ENCODE data around the gene KSR1.
"Not testable (repeated sequence)": the region's sequence is repeated elsewhere in the genome, so short reads cannot be mapped to it uniquely, and the experiment has no call there.

The KSR1 gene

DNA sequence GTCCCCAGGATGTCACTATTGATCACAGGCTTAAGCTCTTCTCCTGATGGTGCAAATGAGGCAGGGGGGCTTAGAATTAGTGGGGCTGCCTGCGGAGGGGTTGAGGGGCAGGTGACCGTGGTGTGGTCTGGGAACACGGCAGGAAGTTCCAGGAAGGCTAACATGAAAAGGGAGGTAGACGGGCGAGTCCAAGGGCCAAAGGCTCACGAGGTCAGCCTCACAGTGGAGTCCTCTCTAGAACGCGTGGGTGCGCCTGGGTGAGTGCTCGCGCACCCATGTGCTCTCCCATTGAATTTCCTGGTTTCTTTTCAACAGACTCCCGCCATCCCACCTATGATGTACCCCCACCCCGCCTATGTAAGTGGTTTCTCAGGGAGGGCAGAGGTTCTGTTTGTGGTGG lies 190.0 kb downstream of the KSR1 start:
- DNase-seq, result no peak

DNA sequence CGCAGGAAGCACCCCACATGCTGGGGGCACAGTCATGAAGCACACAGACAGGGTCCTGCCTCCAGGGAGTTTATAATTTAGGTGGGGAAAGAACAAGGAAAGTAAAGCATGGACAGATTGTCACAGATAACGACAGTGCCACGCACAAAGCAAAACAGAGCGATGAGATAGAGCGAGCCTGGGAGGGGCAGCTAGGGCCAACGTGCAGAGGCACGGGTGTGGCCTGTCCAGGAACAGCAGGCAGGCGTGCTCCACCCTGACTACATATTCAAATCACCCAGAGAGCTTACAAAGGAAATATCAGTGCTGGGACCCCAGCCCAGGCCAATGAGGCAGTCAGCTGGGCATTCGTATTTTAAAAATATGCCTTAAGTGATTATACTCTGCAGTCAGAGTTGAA lies 191.5 kb downstream of the KSR1 start:
- no peak for DNase-seq

DNA sequence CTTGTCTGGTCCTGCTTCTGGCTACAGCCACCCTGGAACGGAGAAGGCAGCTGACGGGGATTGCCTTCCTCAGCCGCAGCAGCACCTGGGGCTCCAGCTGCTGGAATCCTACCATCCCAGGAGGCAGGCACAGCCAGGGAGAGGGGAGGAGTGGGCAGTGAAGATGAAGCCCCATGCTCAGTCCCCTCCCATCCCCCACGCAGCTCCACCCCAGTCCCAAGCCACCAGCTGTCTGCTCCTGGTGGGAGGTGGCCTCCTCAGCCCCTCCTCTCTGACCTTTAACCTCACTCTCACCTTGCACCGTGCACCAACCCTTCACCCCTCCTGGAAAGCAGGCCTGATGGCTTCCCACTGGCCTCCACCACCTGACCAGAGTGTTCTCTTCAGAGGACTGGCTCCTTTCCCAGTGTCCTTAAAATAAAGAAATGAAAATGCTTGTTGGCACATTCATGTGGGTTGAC lies 192.9 kb downstream of the KSR1 start:
- not testable (repeated sequence) for DNase-seq

DNA sequence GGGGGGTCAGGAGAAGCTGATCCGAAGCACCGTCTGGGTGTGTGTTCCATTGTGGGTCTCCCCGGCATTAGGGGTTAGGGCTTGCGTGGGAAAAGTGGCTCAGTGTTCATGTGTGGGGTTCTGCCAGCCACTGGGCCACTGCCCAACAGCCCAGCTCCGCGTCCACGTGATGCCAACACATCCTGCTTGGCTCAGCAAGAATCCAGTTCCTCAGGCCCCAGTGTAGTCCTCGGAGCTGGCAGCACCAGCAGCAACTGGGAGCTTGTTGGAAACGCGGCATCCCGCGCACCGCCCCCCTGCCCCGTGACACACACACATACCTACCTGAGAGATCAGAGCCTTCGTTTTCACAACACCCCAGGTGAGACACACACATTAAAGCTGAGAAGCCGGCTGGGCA lies 193.7 kb downstream of the KSR1 start:
- DNase-seq, result no peak

DNA sequence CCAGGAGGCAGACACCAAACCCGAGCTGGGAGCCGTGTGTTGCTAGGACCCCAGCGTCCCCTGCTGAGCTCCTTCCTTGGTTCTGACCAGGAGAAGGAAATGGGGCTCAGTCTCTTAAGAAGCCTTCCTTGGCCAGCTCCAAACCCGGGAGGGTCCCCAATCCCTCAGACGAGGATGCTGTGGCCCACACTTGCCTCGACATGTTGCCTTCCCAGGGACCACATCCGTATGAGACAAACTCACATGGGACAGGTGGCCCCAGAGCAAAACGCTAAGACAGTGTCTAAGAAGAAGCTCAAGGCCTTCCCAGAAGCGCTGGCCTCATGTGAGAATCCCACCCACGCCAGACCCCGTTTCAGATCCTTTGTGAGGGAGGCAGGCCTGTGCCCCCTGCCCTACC lies 194.6 kb downstream of the KSR1 start:
- DNase-seq, result no peak

DNA sequence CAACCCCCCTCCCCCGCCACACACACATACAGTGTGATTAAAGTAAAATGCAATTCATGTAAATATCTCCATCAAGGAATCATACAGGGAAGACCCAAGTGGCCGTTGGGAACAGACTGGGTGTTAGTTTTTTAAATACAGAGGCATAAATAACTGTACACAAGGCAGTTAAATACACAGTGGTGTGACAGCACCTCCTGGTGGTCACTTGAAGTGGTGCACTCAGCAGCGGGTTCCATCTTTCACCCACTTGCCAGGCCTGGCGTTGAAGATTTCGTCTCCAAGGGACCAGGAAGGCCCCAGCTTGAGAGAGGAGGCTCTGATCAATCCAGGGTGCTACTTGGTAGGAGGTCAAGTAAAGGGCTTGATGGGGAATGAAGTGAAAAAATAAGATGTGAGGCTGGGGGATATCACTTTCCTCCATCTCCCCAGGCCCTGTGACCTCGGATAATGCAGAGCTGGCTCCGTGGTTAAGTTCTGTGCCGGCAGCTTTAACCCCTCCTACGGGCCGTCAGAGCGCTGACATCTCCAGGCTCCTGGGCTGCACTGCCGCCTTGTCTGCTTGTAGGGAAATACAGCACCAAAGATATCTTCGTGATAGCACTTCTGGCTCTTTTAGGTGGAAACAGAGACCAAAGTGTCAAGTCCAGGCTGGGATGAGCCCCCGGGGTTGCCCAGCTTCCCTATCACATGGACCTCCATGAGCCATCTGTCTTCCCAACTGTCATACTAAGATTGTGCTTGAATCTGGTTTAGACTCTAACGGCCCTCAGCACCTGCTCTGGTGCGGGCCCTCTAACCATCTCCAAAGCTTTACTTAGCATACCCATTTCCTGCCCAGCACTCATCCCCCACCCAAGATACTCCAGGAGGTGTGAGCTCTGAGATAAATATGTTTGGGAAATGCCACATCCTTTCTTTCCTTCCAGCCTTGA lies 195.4 kb downstream of the KSR1 start:
- DNase-seq, result peak; percentile 67

DNA sequence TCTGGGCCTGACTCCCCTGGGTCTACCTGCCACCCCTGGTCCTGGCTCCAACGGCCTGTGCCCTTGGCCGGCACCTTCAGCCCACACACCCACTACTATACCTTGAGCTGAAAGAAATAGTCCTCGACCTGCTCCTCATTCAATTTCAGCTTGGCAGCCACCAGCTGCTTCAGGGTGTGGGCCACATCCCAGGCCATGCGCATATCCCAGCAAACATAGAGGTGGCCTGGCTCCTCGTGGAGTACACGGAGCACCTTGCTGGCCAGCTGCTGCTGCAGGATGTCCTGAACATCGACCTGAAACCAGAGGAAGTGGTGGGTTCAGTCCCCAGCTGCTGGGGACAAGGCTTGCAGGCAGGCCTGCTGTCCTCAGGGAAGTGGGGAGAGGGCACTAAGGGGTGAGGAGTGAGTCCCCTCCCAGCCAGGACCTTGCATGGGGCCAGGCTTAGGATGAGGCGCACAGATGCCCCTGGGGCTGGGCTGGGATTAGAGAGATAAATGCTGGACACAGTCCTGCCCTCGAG lies 197.3 kb downstream of the KSR1 start:
- not testable (repeated sequence) for DNase-seq

DNA sequence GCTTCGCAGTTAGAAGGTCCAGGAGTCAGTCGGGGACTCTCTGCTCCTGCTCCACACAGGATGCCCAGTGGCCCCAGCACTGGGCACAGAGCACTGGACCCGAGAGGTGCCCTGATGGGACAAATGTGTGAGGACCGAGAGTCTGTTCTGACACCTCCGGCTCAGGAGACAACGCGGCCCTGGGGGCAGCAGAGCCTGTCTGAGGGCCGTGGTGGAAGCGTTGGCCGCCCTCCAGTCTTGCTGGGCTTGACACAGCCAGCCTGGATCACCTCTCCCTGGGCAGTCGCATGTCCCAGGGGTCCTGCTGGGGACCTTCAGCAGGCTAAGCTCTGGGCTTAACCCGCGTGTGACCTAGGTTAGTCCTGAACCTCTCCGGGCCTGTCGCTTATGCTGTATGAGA lies 197.9 kb downstream of the KSR1 start:
- no peak for DNase-seq

DNA sequence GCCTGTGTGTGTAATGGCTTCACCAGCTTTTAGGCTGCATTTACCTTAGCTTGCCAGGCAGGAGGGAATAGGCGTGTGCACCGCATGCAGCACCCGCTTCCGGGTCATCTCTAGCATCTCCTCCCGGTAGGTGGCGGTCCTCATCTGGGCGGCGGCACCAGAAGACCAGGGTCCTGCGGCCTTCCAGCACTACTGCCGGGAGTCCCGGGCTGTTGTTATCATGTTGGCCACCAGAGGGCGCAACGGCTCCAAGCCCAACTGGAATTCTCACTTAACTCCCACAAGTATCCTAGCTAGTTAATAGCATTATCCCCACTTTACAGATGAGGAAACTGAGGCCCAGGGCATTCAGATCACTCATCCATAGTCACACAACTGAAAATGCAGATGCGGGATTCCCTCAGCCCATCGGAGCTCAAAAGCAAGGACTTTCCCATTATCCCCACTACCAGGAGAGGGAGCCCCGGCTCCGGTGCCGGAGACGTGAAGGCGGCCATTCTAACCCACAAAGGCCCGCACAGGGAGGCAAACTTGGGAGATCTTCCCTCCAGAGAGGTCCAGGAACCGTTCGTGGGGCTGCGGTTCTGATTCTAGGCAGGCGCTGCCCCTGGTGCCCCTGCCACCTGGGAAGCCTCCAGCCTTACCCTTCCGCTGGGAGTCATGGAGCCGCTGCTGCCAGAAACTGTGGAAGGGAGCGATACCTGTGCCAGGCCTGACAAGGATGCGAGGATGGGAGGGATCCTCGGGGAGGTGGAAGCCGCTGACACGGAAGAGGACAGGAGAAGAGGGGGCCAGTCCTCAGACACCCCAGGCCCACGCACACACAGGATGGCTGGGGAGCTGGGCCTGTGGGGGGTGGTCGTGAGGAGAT lies 198.6 kb downstream of the KSR1 start:
- DNase-seq, result peak; percentile 64

DNA sequence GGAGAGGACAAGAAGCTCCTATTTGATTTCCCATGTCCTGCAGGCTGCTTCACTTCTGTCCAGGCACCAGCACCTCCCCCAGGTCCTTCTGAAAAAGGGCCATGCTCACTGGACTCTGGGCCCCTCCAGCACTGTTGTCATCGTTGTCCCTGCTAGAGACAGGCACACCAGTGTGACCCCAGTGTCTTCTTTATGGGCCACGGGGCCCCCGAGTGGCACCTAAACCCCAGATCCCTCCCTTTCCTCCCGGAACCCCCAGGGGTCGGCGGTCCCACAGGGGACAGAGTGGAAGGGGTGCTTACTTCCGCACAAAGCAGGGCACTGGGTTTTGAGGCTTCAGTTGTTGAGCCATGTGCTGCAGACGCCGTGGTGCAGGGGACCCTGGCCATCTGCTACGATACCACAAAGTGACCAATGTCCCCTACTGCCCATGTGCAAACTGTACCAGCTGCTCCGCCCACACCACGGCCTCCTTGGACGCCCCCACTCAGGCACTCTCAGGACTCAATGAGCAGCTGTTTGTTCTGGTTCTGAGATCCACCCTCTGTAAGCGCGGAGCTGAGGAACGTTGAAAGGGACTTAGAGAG lies 199.4 kb downstream of the KSR1 start:
- DNase-seq, result not testable (repeated sequence)

DNA sequence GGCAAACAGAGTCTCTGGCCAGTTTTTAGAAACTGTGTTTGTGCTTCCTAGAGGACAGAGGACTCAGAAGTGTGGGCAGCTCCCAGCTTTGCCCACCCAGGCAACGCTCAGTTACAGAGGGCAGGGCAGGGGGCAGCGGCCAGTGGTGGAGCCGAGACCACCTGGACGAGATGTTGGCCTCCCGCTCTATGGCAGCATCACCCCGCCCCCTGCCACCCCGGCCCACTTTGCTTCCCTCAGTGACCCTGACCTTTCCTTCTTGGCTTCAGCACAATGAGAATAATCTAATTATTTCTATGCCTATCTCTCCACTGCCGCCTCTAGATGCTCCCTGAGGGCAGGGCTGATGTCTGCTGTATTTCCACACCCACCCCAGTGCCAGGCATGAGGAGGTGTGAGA lies 200.4 kb downstream of the KSR1 start:
- DNase-seq, result not testable (repeated sequence)

DNA sequence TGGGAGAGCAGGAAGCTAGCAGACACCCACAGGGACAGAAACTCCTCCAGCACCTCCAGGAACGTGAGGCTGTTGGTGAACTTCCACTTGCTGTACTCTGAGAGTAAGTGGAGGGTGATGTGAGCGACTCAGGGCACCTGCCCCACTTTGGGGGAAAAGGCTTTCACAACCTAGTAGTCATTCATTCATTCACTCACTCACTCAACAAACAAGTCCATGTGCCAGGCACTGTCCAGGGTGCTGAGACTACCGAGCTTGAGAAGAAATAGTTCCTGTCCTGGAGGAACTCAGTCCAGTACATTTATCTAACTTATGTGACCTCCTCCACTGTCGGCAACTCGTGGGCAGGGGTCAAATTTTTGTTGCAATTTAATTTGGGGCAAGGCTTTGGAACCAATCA lies 201.4 kb downstream of the KSR1 start:
- no peak for DNase-seq

DNA sequence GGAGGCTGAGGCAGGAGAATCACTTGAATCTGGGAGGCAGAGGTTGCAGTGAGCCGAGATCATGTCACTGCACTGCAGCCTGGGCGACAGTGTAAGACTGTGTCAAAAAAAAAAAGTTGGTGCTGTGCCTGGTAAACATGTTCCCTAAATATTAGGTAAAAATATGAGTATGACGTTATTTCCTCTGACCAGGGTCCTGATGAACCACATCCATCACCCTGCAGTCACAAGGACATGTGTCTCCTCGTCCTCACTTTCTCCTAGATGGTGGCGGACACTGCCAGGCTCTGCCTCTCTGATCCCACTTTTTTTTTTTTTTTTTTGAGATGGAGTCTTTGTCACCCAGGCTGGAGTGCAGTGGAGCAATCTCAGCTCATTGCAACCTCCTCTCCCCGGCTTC lies 203.4 kb downstream of the KSR1 start:
- DNase-seq, result no peak

DNA sequence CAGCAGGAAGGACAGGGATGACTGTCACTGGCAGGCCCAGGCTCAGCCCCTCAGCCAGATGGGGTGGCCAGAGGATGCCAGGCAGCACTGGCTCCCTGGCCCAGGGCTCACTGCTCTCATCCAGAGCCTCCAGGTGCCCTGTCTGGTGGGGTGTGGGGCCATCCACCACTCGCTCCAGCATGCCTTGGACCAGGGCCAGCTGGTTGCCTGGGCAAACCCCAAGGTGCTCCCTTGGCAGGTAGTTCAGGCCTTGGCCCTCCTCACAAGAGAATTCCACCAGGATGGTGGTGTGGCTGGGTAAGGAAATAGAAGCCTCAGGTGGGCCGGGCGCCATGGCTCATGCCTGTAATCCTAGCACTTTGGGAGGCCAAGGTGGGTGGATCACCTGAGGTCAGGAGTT lies 204.2 kb downstream of the KSR1 start:
- DNase-seq, result no peak

DNA sequence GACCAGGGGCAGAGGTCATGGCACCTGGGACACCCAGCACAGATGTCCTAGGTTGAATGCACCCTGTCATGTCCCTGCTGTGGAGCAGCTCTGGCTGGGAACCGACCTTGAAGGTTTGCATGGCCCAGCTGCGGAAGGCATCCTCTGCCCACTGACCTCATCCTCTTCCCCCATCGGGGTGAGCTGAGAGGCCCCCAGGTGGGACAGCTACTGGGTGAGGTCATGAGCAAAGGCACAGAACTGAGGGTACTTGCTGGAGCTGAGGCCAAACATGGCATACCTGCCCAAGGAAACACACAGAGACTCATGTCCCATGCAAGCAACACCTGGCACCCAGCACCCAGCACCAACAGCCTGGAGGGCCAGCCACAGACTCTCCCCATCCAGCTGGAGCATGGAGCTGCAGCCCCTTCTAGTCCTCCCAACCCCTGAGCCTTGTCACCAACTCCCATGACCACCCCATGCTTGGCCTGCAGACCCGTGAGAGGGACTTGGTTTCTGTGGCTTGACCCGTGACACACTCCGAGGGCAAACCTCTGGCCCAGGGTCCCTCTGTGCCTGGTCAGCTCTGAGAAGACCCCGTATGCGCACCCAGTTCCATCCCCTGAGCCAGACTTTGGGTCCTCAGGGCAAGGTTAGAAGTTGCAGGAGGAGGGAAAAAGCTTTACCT lies 207.8 kb downstream of the KSR1 start:
- no peak for DNase-seq

DNA sequence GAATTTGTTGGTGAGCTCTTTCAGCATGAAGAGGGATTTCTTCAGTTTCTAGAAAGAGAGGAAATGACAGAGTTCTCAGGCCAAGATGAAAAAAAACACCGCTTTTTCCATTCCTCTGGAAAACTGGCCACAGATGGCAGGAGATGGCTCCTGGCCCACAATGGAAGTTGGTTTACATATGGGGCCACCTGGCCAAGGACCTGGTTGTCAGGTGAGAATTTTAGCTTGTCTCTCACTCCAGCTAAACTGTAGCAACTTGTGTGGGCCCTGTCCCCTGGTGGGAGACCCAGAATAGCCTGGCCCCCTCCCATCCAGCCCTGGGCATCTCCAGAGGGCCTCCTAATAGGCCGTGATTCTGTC lies 208.3 kb downstream of the KSR1 start:
- no peak for DNase-seq

DNA sequence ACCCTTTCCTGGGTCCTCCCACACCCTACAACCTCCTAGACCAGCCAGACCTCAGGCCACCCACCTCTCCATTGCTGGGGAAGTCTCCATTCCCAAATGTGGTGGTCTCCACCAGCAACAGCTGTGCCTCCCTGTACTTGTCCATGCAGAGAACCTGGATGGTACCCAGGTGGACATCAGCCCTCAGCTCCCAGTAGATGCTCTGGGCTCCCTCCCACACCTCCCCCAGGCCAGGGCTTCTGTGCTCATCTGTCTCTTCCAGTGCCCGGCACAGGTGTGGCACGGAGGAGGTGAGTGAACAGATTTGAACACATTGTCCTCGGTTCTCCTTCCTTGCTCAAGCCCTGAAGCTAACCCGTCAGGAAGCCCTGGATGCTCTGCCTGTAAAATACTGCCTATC lies 209.3 kb downstream of the KSR1 start:
- DNase-seq, result no peak

DNA sequence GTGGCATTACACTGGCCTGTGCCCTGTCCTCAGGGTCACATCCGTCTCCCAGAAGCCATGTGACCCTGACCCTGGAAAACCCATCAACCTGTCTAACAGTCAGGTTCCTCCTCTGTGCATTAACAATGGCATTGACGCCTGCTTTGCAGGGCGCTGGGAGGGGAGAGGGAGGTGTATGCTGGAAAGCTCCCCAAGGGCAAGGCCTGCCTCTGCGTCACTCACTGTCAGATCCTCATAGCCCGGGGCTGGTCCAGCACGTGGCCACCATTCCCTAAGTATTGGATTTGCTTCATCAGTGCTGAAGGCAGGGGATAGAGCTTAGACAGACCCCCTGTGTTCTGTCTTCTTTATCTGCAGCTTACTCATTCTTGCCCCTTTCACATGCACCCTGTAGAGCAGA lies 210.0 kb downstream of the KSR1 start:
- not testable (repeated sequence) for DNase-seq

DNA sequence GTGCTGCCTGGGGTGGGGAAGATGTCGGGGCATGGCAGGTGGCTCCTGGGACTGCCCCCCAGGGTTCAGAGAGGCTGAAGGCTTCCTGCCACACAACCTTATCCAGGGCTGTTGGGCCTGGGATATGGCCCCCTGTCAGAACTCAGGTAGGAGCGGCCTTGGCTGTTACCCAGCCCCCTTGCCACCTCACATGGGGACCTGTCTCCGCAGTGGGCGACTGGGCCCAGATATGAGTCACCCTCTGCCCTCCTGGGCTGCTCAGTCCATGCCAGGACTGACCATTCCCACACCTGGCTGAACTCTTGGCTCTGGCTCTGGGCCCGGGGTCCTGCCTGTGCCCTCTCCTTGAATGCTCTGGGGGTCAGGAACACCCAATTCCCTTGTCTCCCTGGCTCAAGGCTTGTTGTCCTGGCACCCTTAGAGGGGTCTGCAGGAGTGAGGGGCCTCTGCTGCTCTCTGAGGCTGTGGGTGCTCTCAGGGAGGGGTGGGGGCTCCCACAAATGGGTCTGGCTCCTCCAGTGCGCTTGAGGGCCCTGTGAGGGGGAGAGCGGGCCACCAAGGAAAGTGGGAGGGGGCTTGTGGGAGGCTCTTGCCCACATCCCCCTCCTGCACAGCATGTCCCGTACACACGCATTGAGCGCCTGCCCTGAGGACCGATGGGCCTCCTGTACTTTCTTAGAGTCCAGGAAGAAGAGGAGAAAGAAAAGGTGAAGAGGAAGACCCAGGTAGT lies 210.7 kb downstream of the KSR1 start:
- DNase-seq, result no peak

DNA sequence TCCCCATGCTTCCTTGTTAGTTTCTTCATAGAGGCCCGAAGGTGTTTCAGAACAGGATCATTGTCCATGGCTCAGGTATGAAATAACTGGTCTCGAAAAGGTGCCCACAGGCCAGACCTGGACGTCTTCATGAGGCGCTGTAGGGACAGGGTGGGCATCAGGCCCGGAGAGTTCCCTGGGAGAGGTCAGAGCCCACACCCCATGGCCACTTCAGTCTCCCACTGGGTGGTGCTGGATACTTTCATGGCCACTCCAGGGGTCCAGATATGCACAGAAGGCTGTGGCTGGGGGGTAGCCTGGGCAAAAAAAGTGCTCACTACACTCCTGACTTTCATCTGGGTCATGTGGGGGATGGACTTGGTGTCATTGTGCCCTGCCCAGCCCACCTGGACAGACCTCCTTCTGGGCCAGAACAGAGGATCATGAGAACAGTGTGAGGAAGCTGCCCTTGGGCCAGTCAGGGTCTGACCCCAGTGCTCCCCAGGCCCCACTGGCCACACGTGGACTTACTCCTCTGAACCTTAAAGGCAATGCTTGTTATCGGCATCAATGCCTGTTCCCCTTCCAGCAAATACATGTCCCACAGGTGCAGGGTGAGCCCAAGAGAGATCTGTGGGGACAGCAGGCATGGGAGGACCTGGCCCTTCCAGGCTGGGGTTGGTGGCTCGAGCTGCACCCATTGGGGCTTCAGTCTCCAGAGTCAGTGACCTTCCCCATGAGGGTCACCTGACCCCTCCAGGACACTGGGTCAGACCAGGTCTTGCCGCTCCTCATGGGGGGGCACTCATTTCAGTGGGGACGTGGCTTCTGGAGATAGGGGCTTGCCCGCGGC lies 211.6 kb downstream of the KSR1 start:
- DNase-seq, result no peak

DNA sequence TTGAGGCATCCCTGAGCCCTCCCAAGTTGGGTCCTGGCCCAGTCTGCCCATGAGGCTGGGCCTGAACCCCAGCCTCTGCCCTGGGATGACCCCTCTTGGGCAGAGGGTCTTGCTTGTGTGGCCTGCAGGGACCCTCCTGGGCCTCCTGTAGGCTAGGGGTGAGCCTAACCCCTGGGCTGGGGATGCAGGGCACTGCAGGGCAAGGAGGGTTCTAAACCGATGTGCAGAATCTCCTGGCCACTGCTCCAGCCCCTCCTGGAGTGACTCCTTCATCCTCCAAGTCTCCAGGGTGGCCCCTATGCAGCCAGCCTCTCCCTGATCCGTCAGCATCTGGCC lies 212.2 kb downstream of the KSR1 start:
- DNase-seq, result no peak

Measured in activated naive CD4-positive, alpha-beta T cell treated with anti-CD3 and anti-CD28 coated beads, Interleukin-2, amount 50 U/mL, for 16 hours (primary cell).